ENCODE data around the gene SERTAD3. TPM values are rescaled to one million over a fixed set of nuclear protein-coding genes. Genes with fewer than 3 reads are reported as not detected.
A peak's percentile ranks its signal among the peaks of the same experiment; 100 is the strongest.
"Not testable (repeated sequence)": the region's sequence is repeated elsewhere in the genome, so short reads cannot be mapped to it uniquely, and the experiment has no call there.

The SERTAD3 gene
- total RNA-seq, 1 experiment from 2014 or later: 29.9 TPM

GRCh38 chr19:40414542-40415535 lies 29.3 kb downstream of the SERTAD3 start:
- no peaks in the 10 kb centered on the region for H3K27me3 ChIP-seq (ENCODE audit: control insufficient read depth, insufficient read depth, low read length)
- no peaks in the 10 kb centered on the region for H3K36me3 ChIP-seq (replicated peaks; ENCODE audit: control insufficient read depth, insufficient read depth, low read length)
- DNase-seq: peak; percentile 52
- H3K4me3 ChIP-seq (ENCODE audit: insufficient read depth, low read depth, low read length): no peak overlapping the region

- Histone ChIP-seq H3K36me3 (replicated peaks; ENCODE audit: control insufficient read depth, insufficient read depth, low read length) (no peaks in the 10 kb centered on the region), H3K4me3 (ENCODE audit: insufficient read depth, low read depth, low read length) (peak within 1 kb of the TSS; percentile 16), H3K27me3 (ENCODE audit: control insufficient read depth, insufficient read depth, low read length) (no peaks in the 10 kb centered on the region)
- DNase-seq: peak; percentile 98
These were observed 30.8 kb downstream of the SERTAD3 start, which contains the start of gene PRX for GRCh38 chr19:40413291-40413845. Gene PRX, minus strand, starts transcription at chr19:40413378. Its CDS starts 5,446 bp downstream, at chr19:40407932.

GRCh38 chr19:40412866-40413265 lies 31.3 kb downstream of the SERTAD3 start:
- Histone ChIP-seq H3K36me3 (replicated peaks; ENCODE audit: control insufficient read depth, insufficient read depth, low read length) (no peaks in the 10 kb centered on the region), H3K4me3 (ENCODE audit: insufficient read depth, low read depth, low read length) (no peak overlapping the region; the same call in 1 of the 2 replicates)

GRCh38 chr19:40411958-40412499 lies 32.1 kb downstream of the SERTAD3 start:
- DNase-seq: peak; percentile 45
- Histone ChIP-seq H3K4me3 (ENCODE audit: insufficient read depth, low read depth, low read length) (no peak overlapping the region), H3K36me3 (replicated peaks; ENCODE audit: control insufficient read depth, insufficient read depth, low read length) (no peaks in the 10 kb centered on the region), H3K27me3 (ENCODE audit: control insufficient read depth, insufficient read depth, low read length) (no peaks in the 10 kb centered on the region)

More at GRCh38 chr19:40412866-40413265, 31.3 kb downstream of the SERTAD3 start:
- no peaks in the 10 kb centered on the region for H3K27me3 ChIP-seq (ENCODE audit: control insufficient read depth, insufficient read depth, low read length)
- DNase-seq: peak; percentile 6

GRCh38 chr19:40411125-40411842 lies 32.9 kb downstream of the SERTAD3 start:
- Histone ChIP-seq H3K27me3 (ENCODE audit: control insufficient read depth, insufficient read depth, low read length) (no peaks in the 10 kb centered on the region), H3K4me3 (ENCODE audit: insufficient read depth, low read depth, low read length) (no peak overlapping the region), H3K36me3 (replicated peaks; ENCODE audit: control insufficient read depth, insufficient read depth, low read length) (no peaks in the 10 kb centered on the region)
- peak; percentile 50 for DNase-seq

DNA sequence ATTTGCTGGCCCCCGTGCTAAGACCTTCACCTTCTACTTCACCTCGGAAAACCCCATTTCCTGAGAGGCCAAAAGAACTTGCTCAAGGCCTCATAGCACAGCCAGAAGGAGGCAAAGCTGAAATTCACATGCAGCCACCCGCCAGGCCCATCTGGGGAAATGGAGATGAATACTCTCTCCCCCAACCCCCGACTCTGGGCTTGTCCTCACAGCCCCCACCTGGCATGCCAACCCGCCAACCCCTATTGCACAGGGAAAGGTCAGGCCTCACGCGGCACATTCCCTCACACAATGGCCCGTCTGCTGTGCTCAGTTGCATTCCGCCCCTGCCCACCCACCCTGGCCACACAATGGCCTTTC lies 34.1 kb downstream of the SERTAD3 start:
- H3K4me3 ChIP-seq (ENCODE audit: insufficient read depth, low read depth, low read length): no peak overlapping the region
- H3K36me3 ChIP-seq (replicated peaks; ENCODE audit: control insufficient read depth, insufficient read depth, low read length): no peaks in the 10 kb centered on the region
- H3K27me3 ChIP-seq (ENCODE audit: control insufficient read depth, insufficient read depth, low read length): no peaks in the 10 kb centered on the region
- peak; percentile 85 for DNase-seq

- H3K27me3 ChIP-seq (ENCODE audit: control insufficient read depth, insufficient read depth, low read length); H3K36me3 ChIP-seq (replicated peaks; ENCODE audit: control insufficient read depth, insufficient read depth, low read length); DNase-seq; H3K4me3 ChIP-seq (ENCODE audit: insufficient read depth, low read depth, low read length): not testable (repeated sequence)
These were observed 35.6 kb downstream of the SERTAD3 start for GRCh38 chr19:40408598-40408925.

- no peak overlapping the region for H3K4me3 ChIP-seq (ENCODE audit: insufficient read depth, low read depth, low read length)
- peak; percentile 52 for DNase-seq
These were observed 36.2 kb downstream of the SERTAD3 start for GRCh38 chr19:40407714-40408597.

DNA sequence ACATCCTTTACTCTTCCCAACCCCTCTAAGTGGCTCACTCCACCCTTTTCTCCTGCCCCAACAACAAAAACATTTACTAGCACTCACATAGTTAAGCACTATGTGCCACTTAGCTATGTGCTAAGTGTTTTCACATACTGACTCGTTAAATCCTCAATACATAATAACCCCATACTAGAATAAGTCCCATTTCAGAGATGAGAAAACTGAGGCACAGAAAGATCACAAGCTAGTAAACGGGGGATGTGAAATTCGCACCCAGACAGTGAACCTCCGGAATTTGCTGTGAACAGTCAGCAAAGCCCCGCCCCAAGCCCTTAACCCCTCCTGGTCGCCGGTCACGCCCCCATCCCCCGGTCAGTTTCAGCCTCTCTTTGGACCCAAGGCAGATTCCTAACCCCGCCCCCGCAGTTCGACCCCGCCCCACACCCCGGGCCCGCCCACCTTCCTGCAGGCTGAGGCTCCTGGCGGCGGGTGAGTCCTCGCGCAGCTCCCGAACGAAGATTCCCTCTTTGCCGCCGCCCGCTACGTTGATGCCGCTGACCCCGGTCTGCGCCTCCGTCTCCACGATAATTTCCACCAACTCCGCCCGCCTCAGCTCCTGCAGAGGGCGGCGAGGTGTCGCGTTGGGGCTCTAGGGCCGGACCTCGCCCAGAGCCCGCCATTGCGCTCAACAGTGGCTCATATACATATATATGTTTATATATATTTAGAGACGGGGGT lies 40.7 kb downstream of the SERTAD3 start:
- peak overlapping the region; percentile 60 for H3K4me3 ChIP-seq (ENCODE audit: insufficient read depth, low read depth, low read length)
- no peaks in the 10 kb centered on the region for H3K36me3 ChIP-seq (replicated peaks; ENCODE audit: control insufficient read depth, insufficient read depth, low read length)
- DNase-seq: peak; percentile 99
- peaks cover 2% of the 10 kb centered on the region; the same call in 1 of the 2 replicates for H3K27me3 ChIP-seq (ENCODE audit: control insufficient read depth, insufficient read depth, low read length)

More at GRCh38 chr19:40407714-40408597, 36.2 kb downstream of the SERTAD3 start:
- H3K27me3 ChIP-seq (ENCODE audit: control insufficient read depth, insufficient read depth, low read length): no peaks in the 10 kb centered on the region
- no peaks in the 10 kb centered on the region for H3K36me3 ChIP-seq (replicated peaks; ENCODE audit: control insufficient read depth, insufficient read depth, low read length)

DNA sequence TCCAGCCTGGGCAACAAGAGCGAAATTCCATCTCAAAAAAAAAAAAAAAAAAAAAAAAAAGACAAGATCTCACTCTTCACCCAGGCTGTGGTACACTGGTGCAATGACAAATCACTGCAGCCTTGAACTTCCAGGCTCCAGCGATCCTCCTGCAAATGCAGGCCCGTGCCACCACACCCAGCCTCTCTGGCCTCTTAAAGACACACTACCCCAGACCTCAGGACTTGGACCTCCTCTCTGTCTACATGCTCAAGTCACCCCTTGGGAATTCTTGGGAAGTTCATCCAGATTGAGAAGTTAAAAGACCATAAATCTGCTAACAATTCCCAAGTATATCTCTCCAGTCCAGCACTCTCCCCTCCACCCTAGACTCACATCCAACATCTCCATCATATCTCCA lies 43.6 kb downstream of the SERTAD3 start:
- no peak overlapping the region for H3K4me3 ChIP-seq (ENCODE audit: insufficient read depth, low read depth, low read length)
- H3K36me3 ChIP-seq (replicated peaks; ENCODE audit: control insufficient read depth, insufficient read depth, low read length): no peaks in the 10 kb centered on the region
- DNase-seq: no peak
- H3K27me3 ChIP-seq (ENCODE audit: control insufficient read depth, insufficient read depth, low read length): peaks cover 10% of the 10 kb centered on the region

- Histone ChIP-seq H3K4me3 (ENCODE audit: insufficient read depth, low read depth, low read length) (peak overlapping the region; percentile 28), H3K36me3 (replicated peaks; ENCODE audit: control insufficient read depth, insufficient read depth, low read length) (no peaks in the 10 kb centered on the region), H3K27me3 (ENCODE audit: control insufficient read depth, insufficient read depth, low read length) (peaks cover 10% of the 10 kb centered on the region)
- DNase-seq: peak; percentile 98
These were observed 45.6 kb downstream of the SERTAD3 start for GRCh38 chr19:40398417-40399131.

DNA sequence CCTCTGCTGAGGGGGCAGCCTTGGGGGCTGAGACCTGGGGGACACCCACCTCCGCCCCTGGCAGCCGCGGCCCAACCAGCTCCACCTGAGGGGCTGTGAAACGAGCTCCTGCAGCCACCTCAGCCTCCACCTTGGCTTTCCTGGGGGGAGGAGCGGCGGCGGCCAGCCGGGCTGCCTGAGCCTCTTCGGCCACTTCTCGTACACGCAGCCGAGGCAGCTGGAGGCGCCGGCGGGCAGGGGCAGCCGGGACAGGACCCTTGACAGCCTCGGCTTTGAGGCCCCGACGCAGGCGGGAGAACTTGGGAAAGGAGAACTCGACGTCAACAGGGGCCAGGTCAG lies 46.6 kb downstream of the SERTAD3 start:
- Histone ChIP-seq H3K27me3 (ENCODE audit: control insufficient read depth, insufficient read depth, low read length) (peaks cover 10% of the 10 kb centered on the region), H3K4me3 (ENCODE audit: insufficient read depth, low read depth, low read length) (no peak overlapping the region), H3K36me3 (replicated peaks; ENCODE audit: control insufficient read depth, insufficient read depth, low read length) (no peaks in the 10 kb centered on the region)
- peak; percentile 62 for DNase-seq
